Thymus (tissue), 11 donors: ENCODE results near the gene GAREM2. TPM values are rescaled to one million over a fixed set of nuclear protein-coding genes. Genes with fewer than 3 reads are reported as not detected.

Experiments used
- DNase-seq, 9 donors: peaks; one replicate each; pipeline ENCODE4 v3.0.0-alpha.2; 2013; ENCODE audit warnings: low spot score in 9 of 9, low read depth in 6 of 9, missing footprints in 1 of 9
- H3K27ac ChIP-seq, 2 donors: one replicate each; pipeline ENCODE4 v1.5.1; 2013; ENCODE audit warnings: control low read depth in 1 of 2, low read depth in 1 of 2, low read length in 1 of 2, mild to moderate bottlenecking in 1 of 2, moderate library complexity in 1 of 2
- H3K27me3 ChIP-seq, 2 donors: one replicate each; pipeline ENCODE4 v1.5.1; 2013; ENCODE audit warnings: low read length in 1 of 2; ENCODE audit not compliant: control insufficient read depth in 2 of 2, insufficient read depth in 1 of 2
- H3K36me3 ChIP-seq, 2 donors: one replicate each; pipeline ENCODE4 v1.5.1; 2013; ENCODE audit warnings: low read length in 1 of 2, mild to moderate bottlenecking in 1 of 2, moderate library complexity in 1 of 2; ENCODE audit not compliant: control insufficient read depth in 2 of 2, insufficient read depth in 2 of 2
- H3K4me1 ChIP-seq, 2 donors: one replicate each; pipeline ENCODE4 v1.5.1; 2013; ENCODE audit warnings: low read length in 2 of 2; ENCODE audit not compliant: control insufficient read depth in 2 of 2, insufficient read depth in 2 of 2
- H3K4me3 ChIP-seq, 2 donors: one replicate each; pipeline ENCODE4 v1.5.1; 2013; ENCODE audit warnings: low read length in 2 of 2, control low read depth in 1 of 2, mild to moderate bottlenecking in 1 of 2
- H3K9me3 ChIP-seq, 2 donors: one replicate each; pipeline ENCODE4 v1.5.1; 2013; ENCODE audit warnings: low read length in 1 of 2, mild to moderate bottlenecking in 1 of 2; ENCODE audit not compliant: control insufficient read depth in 2 of 2, insufficient read depth in 1 of 2
- WGBS: extraction: QIAGEN DNeasy Blood & Tissue Kit; methylation state at CpG from one replicate; pipeline ENCODE4 v1.1.7; 2013; 5-methylcytosine and 5-hydroxymethylcytosine counted together
- polyA plus RNA-seq: library from polyadenylated mRNA; stranded (reverse); fragments of 200-250 nt; gene quantifications from one replicate; pipeline ENCODE4 v1.2.3, GENCODE V29; 2013
- total RNA-seq: library from RNA; stranded (reverse); fragments of 120-200 nt; gene quantifications from one replicate; pipeline ENCODE4 v1.2.4, GENCODE V29; 2013
- donor health status: healthy.

The GAREM2 gene
- total and polyA plus RNA-seq, 2 donors: 0.59 to 0.71 TPM

DNA sequence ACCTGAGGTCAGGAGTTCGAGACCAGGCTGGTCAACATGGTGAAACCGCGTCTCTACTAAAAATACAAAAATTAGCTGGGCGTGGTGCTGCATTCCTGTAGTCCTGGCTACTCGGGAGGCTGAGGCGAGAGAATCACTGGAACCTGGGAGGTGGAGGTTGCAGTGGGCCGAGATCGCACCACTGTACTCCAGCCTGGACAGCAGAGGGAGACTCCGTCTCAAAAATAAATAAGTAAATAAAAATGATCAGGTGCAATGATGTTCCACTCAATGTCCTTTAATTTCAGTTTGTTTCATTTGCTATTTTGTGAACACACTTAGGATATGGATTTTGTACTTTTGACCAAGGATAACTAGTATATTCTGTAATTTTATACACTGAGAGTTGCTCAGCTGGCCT lies 62.2 kb downstream of the GAREM2 start:
- Histone ChIP-seq H3K36me3 (peaks cover 39 to 73% of the 10 kb centered on the region in 2 donors), H3K27me3 (no peaks in the 10 kb centered on the region), H3K4me1 (no peaks in the 10 kb centered on the region), H3K4me3 (no peak overlapping the region), H3K9me3 (no peaks in the 10 kb centered on the region), H3K27ac (no peak overlapping the region)
- WGBS: 98% methylated on average over 9 of the region's 9 CpGs
- no peak for DNase-seq

DNA sequence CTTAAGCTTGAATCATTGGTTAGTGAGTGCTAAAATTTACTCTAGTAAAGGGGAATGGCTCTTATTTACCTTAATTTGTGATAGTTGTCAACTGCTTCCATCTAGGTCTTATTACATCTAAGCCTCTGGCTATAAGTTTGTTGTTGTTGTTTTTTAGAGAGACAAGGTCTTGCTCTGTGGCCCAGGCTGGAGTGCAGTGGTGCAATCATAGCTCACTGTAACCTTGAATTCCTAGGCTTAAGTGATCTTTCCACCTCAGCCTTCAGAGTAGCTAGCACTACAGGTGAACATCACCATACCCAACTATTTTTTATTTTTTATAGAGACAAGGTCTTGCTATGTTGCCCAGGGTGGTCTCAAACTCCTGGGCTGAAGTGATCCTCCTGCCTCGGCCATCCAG lies 65.0 kb downstream of the GAREM2 start:
- 99% methylated on average over 1 of the region's 1 CpG for WGBS
- no peak overlapping the region for H3K27ac ChIP-seq

DNA sequence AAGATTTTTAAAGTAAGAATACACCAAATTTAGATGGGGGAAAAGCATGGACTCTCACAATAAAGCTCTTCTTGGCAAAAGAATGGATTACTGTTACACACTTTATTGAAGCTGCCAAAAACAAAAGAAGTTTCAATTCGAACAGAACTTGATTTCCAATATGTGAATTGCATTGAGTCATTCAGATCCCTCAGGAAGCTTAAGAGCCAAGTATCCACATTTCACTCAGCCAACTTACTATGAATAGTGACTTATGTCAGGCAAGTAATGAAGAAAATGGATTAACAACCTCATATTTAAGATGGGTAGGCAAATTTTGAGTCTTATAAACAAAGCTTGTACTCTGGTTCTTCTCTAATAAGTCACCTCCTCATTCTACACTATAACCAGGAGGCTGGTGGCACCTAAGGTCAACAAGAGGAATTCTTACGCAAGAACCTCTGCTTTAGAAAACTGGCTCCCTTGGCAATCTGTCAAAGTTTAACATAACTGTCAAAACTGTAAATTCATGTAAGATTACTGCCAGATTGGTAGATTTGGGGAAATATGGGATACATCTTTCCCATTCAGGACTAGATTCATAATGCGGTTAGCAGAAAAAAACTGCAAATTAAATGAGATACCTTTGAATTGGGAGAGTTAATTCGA lies 65.5 kb downstream of the GAREM2 start:
- no peak overlapping the region for H3K27ac ChIP-seq
- peaks cover 11 to 44% of the 10 kb centered on the region in 2 donors for H3K36me3 ChIP-seq
- no peak overlapping the region for H3K4me3 ChIP-seq
- WGBS: 98% methylated on average over 4 of the region's 4 CpGs
- no peaks in the 10 kb centered on the region for H3K9me3 ChIP-seq
- peaks cover 0 to 7% of the 10 kb centered on the region in 2 donors for H3K4me1 ChIP-seq
- no peaks in the 10 kb centered on the region for H3K27me3 ChIP-seq
- DNase-seq: no peak

More for the DNA sequence above, 65.0 kb downstream of the GAREM2 start:
- Histone ChIP-seq H3K4me3 (no peak overlapping the region), H3K27me3 (no peaks in the 10 kb centered on the region), H3K4me1 (peaks cover 0 to 4% of the 10 kb centered on the region in 2 donors), H3K36me3 (peaks cover 17 to 49% of the 10 kb centered on the region in 2 donors), H3K9me3 (no peaks in the 10 kb centered on the region)
- no peak for DNase-seq

Other genes with a start within 250 kb of the GAREM2 start
- gene KIF3C, start 190.6 kb upstream of the GAREM2 start, total RNA-seq: 3.1 TPM
- 1.8 TPM for gene KIF3C, start 190.6 kb upstream of the GAREM2 start, polyA plus RNA-seq
- gene RAB10, start 139.0 kb upstream of the GAREM2 start, total RNA-seq: 61.3 TPM
- 72.9 TPM for gene RAB10, start 139.0 kb upstream of the GAREM2 start, polyA plus RNA-seq
- 114 TPM for gene HADHA, start 71.5 kb downstream of the GAREM2 start, total RNA-seq
- 57.1 TPM for gene HADHA, start 71.5 kb downstream of the GAREM2 start, polyA plus RNA-seq
- 41.7 TPM for gene HADHB, start 71.9 kb downstream of the GAREM2 start, total RNA-seq
- gene HADHB, start 71.9 kb downstream of the GAREM2 start, polyA plus RNA-seq: 92.8 TPM
- gene SELENOI, start 173.1 kb downstream of the GAREM2 start, total RNA-seq: 9.1 TPM
- 4.6 TPM for gene SELENOI, start 173.1 kb downstream of the GAREM2 start, polyA plus RNA-seq
- gene ADGRF3, start 173.7 kb downstream of the GAREM2 start, total RNA-seq: 0.33 TPM
- gene ADGRF3, start 173.7 kb downstream of the GAREM2 start, polyA plus RNA-seq: 0.39 TPM
- gene DRC1, start 228.8 kb downstream of the GAREM2 start, total RNA-seq: 0.14 TPM
- 0.27 TPM for gene DRC1, start 228.8 kb downstream of the GAREM2 start, polyA plus RNA-seq